ENCODE measurements around the gene DOCK4.

- TF ChIP-seq, protein P1, sequence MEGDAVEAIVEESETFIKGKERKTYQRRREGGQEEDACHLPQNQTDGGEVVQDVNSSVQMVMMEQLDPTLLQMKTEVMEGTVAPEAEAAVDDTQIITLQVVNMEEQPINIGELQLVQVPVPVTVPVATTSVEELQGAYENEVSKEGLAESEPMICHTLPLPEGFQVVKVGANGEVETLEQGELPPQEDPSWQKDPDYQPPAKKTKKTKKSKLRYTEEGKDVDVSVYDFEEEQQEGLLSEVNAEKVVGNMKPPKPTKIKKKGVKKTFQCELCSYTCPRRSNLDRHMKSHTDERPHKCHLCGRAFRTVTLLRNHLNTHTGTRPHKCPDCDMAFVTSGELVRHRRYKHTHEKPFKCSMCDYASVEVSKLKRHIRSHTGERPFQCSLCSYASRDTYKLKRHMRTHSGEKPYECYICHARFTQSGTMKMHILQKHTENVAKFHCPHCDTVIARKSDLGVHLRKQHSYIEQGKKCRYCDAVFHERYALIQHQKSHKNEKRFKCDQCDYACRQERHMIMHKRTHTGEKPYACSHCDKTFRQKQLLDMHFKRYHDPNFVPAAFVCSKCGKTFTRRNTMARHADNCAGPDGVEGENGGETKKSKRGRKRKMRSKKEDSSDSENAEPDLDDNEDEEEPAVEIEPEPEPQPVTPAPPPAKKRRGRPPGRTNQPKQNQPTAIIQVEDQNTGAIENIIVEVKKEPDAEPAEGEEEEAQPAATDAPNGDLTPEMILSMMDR (IDR thresholded peaks at IDR 0.05; ENCODE audit: insufficient read depth, low read depth, low read length), result no peak
- TF ChIP-seq EZH2 (IDR thresholded peaks at IDR 0.05; ENCODE audit: insufficient read depth, low read length), result no peak
Measured at GRCh38 chr7:112101201-112101846, 104.9 kb downstream of the DOCK4 start.
